Loucy (cell line): Measurements from ENCODE around the gene IL36G.

ENCODE experiments used
- H2AFZ ChIP-seq: fragments of 200-600 bp; sonication (generic); 2 replicates; pipeline ENCODE4 v1.6.0; 2016; ENCODE audit warnings: antibody characterized with exemption, mild to moderate bottlenecking, low read length, moderate library complexity
- H3F3A ChIP-seq: fragments of 200-600 bp; 2 replicates; pipeline ENCODE4 v1.6.0; 2016; ENCODE audit warnings: antibody characterized with exemption, low read depth, mild to moderate bottlenecking
- H3K27me3 ChIP-seq: fragments of 200-600 bp; sonication (generic); 2 replicates; pipeline ENCODE4 v1.6.1; 2014; ENCODE audit warnings: low read length, mild to moderate bottlenecking; ENCODE audit not compliant: insufficient read depth, poor library complexity, severe bottlenecking
- H3K36me3 ChIP-seq: fragments of 200-600 bp; sonication (generic); 2 replicates; pipeline ENCODE4 v1.6.1; 2016; ENCODE audit warnings: low read length; ENCODE audit not compliant: insufficient read depth
- H3K4me1 ChIP-seq: fragments of 200-600 bp; sonication (generic); 2 replicates; pipeline ENCODE4 v1.5.1; 2014; ENCODE audit warnings: low read length, mild to moderate bottlenecking; ENCODE audit not compliant: insufficient read depth, poor library complexity, severe bottlenecking
- H3K4me2 ChIP-seq: fragments of 200-600 bp; sonication (generic); 2 replicates; pipeline ENCODE4 v1.6.0; 2014; ENCODE audit warnings: antibody characterized with exemption, low read length, low read depth, mild to moderate bottlenecking; ENCODE audit not compliant: poor library complexity, severe bottlenecking
- H3K4me3 ChIP-seq: fragments of 200-600 bp; sonication (generic); 2 replicates; pipeline ENCODE4 v1.5.1; 2014; ENCODE audit warnings: low read length, mild to moderate bottlenecking, mixed read lengths; ENCODE audit not compliant: poor library complexity, severe bottlenecking
- H3K79me2 ChIP-seq: fragments of 200-600 bp; sonication (generic); 2 replicates; pipeline ENCODE4 v1.6.1; 2014; ENCODE audit warnings: low read length; ENCODE audit not compliant: insufficient read depth
- H3K9ac ChIP-seq: fragments of 200-600 bp; sonication (generic); 2 replicates; pipeline ENCODE4 v1.6.0; 2014; ENCODE audit warnings: mild to moderate bottlenecking, low read depth, low read length, moderate library complexity; ENCODE audit not compliant: poor library complexity, severe bottlenecking
- H3K9me2 ChIP-seq: fragments of 200-600 bp; sonication (generic); replicated peaks from 2 replicates; pipeline ENCODE4 v1.6.1; 2016; ENCODE audit warnings: low read depth, low read length, mixed read lengths
- H3K9me3 ChIP-seq: fragments of 200-600 bp; sonication (generic); 2 replicates; pipeline ENCODE4 v1.6.1; 2014; ENCODE audit warnings: mild to moderate bottlenecking, antibody characterized with exemption, low read length, low read depth; ENCODE audit not compliant: insufficient read depth
- H4K20me1 ChIP-seq: fragments of 200-600 bp; sonication (generic); 2 replicates; pipeline ENCODE4 v1.6.0; 2014; ENCODE audit warnings: antibody characterized with exemption, low read length, mild to moderate bottlenecking; ENCODE audit not compliant: insufficient read depth, poor library complexity, severe bottlenecking
- CTCF ChIP-seq: fragments of 200-600 bp; sonication (generic); conservative IDR thresholded peaks from 2 replicates; pipeline ENCODE4 v1.5.1; 2014; ENCODE audit warnings: mild to moderate bottlenecking, antibody characterized with exemption, low read length
- EZH2phosphoT487 ChIP-seq: fragments of 200-600 bp; IDR thresholded peaks from 2 replicates; pipeline ENCODE4 v1.6.1; 2018; ENCODE audit warnings: antibody characterized with exemption, mild to moderate bottlenecking, moderate library complexity, borderline replicate concordance

Gene IL36G

GRCh38 chr2:113015042-113015441 lies 37.2 kb downstream of the IL36G start:
- Histone ChIP-seq H3F3A (no peaks in the 10 kb centered on the region), H3K79me2 (no peaks in the 10 kb centered on the region), H3K4me1 (no peaks in the 10 kb centered on the region), H2AFZ (no peak overlapping the region), H4K20me1 (no peaks in the 10 kb centered on the region), H3K9me2 (no peaks in the 10 kb centered on the region), H3K27me3 (no peaks in the 10 kb centered on the region), H3K4me2 (no peak overlapping the region), H3K36me3 (no peaks in the 10 kb centered on the region), H3K9me3 (no peaks in the 10 kb centered on the region), H3K4me3 (no peak overlapping the region), H3K9ac (no peak overlapping the region)
- TF ChIP-seq EZH2phosphoT487 (no peak), CTCF (no peak)

DNA sequence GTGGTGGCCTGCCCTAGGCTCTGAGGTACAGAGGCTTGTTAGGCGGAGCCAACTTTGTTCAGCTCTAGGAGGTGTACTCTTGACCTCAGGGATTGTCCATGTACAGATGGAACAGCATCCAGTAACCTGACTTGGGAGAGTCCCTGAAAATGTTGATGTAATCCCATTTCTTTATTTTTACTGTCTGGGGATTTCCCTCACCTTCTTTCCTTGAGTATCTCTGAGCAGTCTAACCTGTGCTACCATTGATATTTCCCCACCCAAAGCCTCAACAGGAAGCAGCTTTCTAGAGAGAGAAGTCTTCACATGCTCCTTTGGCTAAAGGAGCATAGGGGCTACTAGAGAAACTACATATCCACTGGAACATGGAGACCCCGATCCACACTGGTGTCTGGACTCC lies 37.8 kb downstream of the IL36G start:
- H3K36me3 ChIP-seq = no peaks in the 10 kb centered on the region
- no peaks in the 10 kb centered on the region for H3F3A ChIP-seq
- H3K79me2 ChIP-seq = no peaks in the 10 kb centered on the region
- H3K4me1 ChIP-seq = no peaks in the 10 kb centered on the region
- H3K9ac ChIP-seq = no peak overlapping the region
- H3K4me3 ChIP-seq = no peak overlapping the region
- H3K27me3 ChIP-seq = no peaks in the 10 kb centered on the region
- no peak for TF ChIP-seq CTCF
- TF ChIP-seq EZH2phosphoT487 = no peak
- no peaks in the 10 kb centered on the region for H4K20me1 ChIP-seq
- no peaks in the 10 kb centered on the region for H3K9me3 ChIP-seq
- H3K9me2 ChIP-seq = no peaks in the 10 kb centered on the region
- H2AFZ ChIP-seq = no peak overlapping the region
- no peak overlapping the region for H3K4me2 ChIP-seq

DNA sequence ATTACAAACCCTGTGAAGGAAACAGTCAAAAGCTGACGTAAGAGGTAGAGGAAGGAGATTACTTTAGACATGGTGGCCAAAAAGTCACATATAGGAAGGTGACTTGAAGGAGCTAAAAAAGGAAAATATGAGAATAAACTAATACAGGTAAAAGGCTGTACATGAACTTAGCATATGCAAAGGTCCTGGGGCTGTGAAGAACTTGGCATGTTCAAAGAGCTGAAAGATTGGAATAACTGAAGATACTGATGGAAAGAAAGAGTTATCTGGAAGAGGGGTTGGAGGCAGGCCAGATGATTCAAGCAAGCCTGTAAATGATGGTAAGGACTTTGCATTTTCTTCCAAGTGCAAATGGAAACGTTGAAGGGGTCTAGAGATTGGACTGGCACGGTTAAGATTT lies 40.7 kb downstream of the IL36G start:
- Histone ChIP-seq H3K9me2 (no peaks in the 10 kb centered on the region), H2AFZ (no peak overlapping the region), H3K9me3 (no peaks in the 10 kb centered on the region), H3K36me3 (no peaks in the 10 kb centered on the region), H3K4me3 (no peak overlapping the region), H3K4me2 (no peak overlapping the region), H3K4me1 (no peaks in the 10 kb centered on the region), H3K79me2 (no peaks in the 10 kb centered on the region), H3K9ac (no peak overlapping the region), H4K20me1 (no peaks in the 10 kb centered on the region), H3F3A (no peaks in the 10 kb centered on the region), H3K27me3 (no peaks in the 10 kb centered on the region)
- no peak for TF ChIP-seq EZH2phosphoT487
- TF ChIP-seq CTCF = no peak
